HuH-7.5 (cell line): ENCODE data around the gene SPATA31E1.
"Not testable (repeated sequence)": the region's sequence is repeated elsewhere in the genome, so short reads cannot be mapped to it uniquely, and the experiment has no call there.

Source experiments
- DNase-seq: peaks from one replicate; pipeline ENCODE4 v3.0.0; 2011; ENCODE audit warnings: low spot score

The SPATA31E1 gene

GRCh38 chr9:87882627-87883026 lies at the start of gene SPATA31E1:
Gene SPATA31E1, plus strand, starts transcription at chr9:87882877. Its CDS starts 15 bp downstream, at chr9:87882892.
- DNase-seq, result no peak

GRCh38 chr9:87834357-87834756 lies 48.3 kb upstream of the SPATA31E1 start:
- DNase-seq, result no peak

- no peak for DNase-seq
Observed at GRCh38 chr9:87836536-87836935, 46.1 kb upstream of the SPATA31E1 start.

GRCh38 chr9:87836951-87837705 lies 45.5 kb upstream of the SPATA31E1 start:
- DNase-seq, result no peak

- DNase-seq, result no peak
Observed at GRCh38 chr9:87840134-87840533, 42.5 kb upstream of the SPATA31E1 start.

GRCh38 chr9:87842878-87843585 lies 39.6 kb upstream of the SPATA31E1 start:
- DNase-seq, result no peak

- DNase-seq, result no peak
Observed at GRCh38 chr9:87844506-87844905, 38.2 kb upstream of the SPATA31E1 start.

GRCh38 chr9:87847817-87848216 lies 34.9 kb upstream of the SPATA31E1 start:
- DNase-seq, result not testable (repeated sequence)

GRCh38 chr9:87849144-87849758 lies 33.4 kb upstream of the SPATA31E1 start:
- no peak for DNase-seq

GRCh38 chr9:87850391-87850790 lies 32.3 kb upstream of the SPATA31E1 start:
- DNase-seq, result no peak

- not testable (repeated sequence) for DNase-seq
Observed at GRCh38 chr9:87851186-87851585, 31.5 kb upstream of the SPATA31E1 start.

- DNase-seq, result no peak
Observed at GRCh38 chr9:87853302-87853701, 29.4 kb upstream of the SPATA31E1 start.

GRCh38 chr9:87853876-87854579 lies 28.6 kb upstream of the SPATA31E1 start:
- DNase-seq, result no peak

GRCh38 chr9:87854580-87854955 lies 28.1 kb upstream of the SPATA31E1 start:
- no peak for DNase-seq

GRCh38 chr9:87855061-87855460 lies 27.6 kb upstream of the SPATA31E1 start:
- no peak for DNase-seq

GRCh38 chr9:87857141-87857947 lies 25.3 kb upstream of the SPATA31E1 start:
- DNase-seq, result no peak

- DNase-seq, result no peak
Observed at GRCh38 chr9:87857948-87858335, 24.7 kb upstream of the SPATA31E1 start.

GRCh38 chr9:87859137-87859536 lies 23.5 kb upstream of the SPATA31E1 start:
- DNase-seq, result no peak

- no peak for DNase-seq
Observed at GRCh38 chr9:87859786-87860185, 22.9 kb upstream of the SPATA31E1 start.

- no peak for DNase-seq
Observed at GRCh38 chr9:87861332-87861731, 21.3 kb upstream of the SPATA31E1 start.

GRCh38 chr9:87862536-87863268 lies 20.0 kb upstream of the SPATA31E1 start:
- DNase-seq, result no peak
